DMS114 treated with DMSO at 0.1 percent for 48 hours (cell line): ENCODE data around the gene ATF5.
A peak's percentile ranks its signal among the peaks of the same experiment; 100 is the strongest.

Experiments used
- DNase-seq: peaks from one replicate; lab custom pipeline; 2025; ENCODE audit not compliant: unreplicated experiment; lab: John Stamatoyannopoulos, UW

The ATF5 gene

GRCh38 chr19:49929121-49929610, at the start of gene ATF5, which contains the start of gene NUP62:
TSS of gene ATF5 (plus strand) at chr19:49929205. CDS start at chr19:49930851, 1,646 bp downstream.
TSS of gene NUP62 (minus strand) at chr19:49929504. CDS start at chr19:49909807, 19,697 bp downstream.
- peak; percentile 74 for DNase-seq

- no peak for DNase-seq
Measured at GRCh38 chr19:49879243-49879963, 49.6 kb upstream of the ATF5 start.

- DNase-seq: no peak
Measured at GRCh38 chr19:49880162-49880869, 48.7 kb upstream of the ATF5 start.

- DNase-seq: no peak
Measured at GRCh38 chr19:49881186-49881585, 47.8 kb upstream of the ATF5 start.

- no peak for DNase-seq
Measured at GRCh38 chr19:49881672-49882394, 47.2 kb upstream of the ATF5 start.

GRCh38 chr19:49882643-49883042, 46.4 kb upstream of the ATF5 start:
- no peak for DNase-seq

- DNase-seq: no peak
Measured at GRCh38 chr19:49883094-49883493, 45.9 kb upstream of the ATF5 start.

GRCh38 chr19:49884109-49884508, 44.9 kb upstream of the ATF5 start:
- no peak for DNase-seq

GRCh38 chr19:49884760-49885159, 44.2 kb upstream of the ATF5 start:
- no peak for DNase-seq

GRCh38 chr19:49887037-49887664, 41.9 kb upstream of the ATF5 start:
- no peak for DNase-seq

GRCh38 chr19:49887665-49888509, 41.1 kb upstream of the ATF5 start:
- no peak for DNase-seq

- DNase-seq: no peak
Measured at GRCh38 chr19:49888510-49888824, 40.5 kb upstream of the ATF5 start.

- DNase-seq: no peak
Measured at GRCh38 chr19:49889038-49889686, 39.8 kb upstream of the ATF5 start.

- DNase-seq: no peak
Measured at GRCh38 chr19:49889687-49890348, 39.2 kb upstream of the ATF5 start.

GRCh38 chr19:49890349-49891311, 38.4 kb upstream of the ATF5 start:
- DNase-seq: no peak

GRCh38 chr19:49891393-49891792, 37.6 kb upstream of the ATF5 start:
- DNase-seq: no peak

GRCh38 chr19:49892716-49893115, 36.3 kb upstream of the ATF5 start:
- DNase-seq: no peak

GRCh38 chr19:49894011-49894664, 34.9 kb upstream of the ATF5 start:
- no peak for DNase-seq
